ENCODE results near the gene ETDB. TPM values are rescaled to one million over a fixed set of nuclear protein-coding genes. Genes with fewer than 3 reads are reported as not detected.

Gene ETDB
- polyA plus RNA-seq, 2 of the 4 experiments (the other 2 are of a cell fraction) = not detected

DNA sequence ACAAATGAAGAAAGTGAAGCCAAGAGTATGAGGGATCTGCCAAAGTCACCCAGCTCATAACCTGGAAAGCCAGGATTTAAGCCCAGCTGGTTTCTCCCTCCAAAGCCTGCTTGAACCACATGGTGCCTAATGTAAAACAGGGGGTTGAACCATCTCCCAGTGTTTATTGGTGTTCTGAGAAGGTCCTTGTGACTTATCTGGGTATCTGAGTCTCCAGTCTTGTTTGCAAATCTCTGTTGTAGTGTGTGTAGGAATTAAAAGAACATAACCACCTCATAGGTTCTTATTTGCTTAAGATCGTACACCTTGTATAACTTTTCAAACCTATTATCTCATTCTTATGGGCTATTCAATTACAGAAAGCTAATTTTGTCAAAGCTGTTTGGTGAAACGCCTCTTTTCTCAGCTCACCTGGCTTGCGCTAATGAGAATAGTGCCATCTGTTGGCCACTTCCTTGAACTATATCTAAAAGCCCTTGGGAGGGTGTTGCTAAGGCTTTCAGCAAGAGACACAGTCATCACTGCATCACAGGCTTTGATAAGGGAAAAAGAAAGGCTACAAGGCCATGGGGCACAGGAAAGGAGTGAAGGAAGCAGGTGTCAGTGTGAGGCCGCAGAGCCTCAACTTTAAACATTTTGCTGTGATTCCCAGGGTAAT lies 34.0 kb downstream of the ETDB start:
- Histone ChIP-seq H3K27ac (no peak overlapping the region), H3K4me1 (no peaks in the 10 kb centered on the region), H3K4me2 (no peak overlapping the region), H3K4me3 (no peak overlapping the region), H3K9me3 (no peaks in the 10 kb centered on the region)
- ATAC-seq (peak; percentile 97), FAIRE-seq (peak; percentile 92), DNase-seq (ENCODE audit: low read depth in 1 of 2, low spot score in 1 of 2) (peak; percentile 47 to 66)
- TF ChIP-seq CHD2 (IDR thresholded peaks at IDR 0.05; ENCODE audit: low read length, partially characterized antibody) (no peak), NFE2L2 (conservative IDR thresholded peaks at IDR 0.05; ENCODE audit: low read length) (no peak), SMC3 (IDR thresholded peaks at IDR 0.05) (peak; percentile 40; the same call in 2 of the 3 replicates), RAD21 (conservative IDR thresholded peaks at IDR 0.05 in 1 of 2, IDR thresholded peaks at IDR 0.05 in 1 of 2) (peak; percentile 54 to 55), EHF (CRISPR knock-in tag; IDR thresholded peaks at IDR 0.05) (peak; percentile 83; the same call in 1 of the 2 replicates)
- TF ChIP-seq, protein P1, sequence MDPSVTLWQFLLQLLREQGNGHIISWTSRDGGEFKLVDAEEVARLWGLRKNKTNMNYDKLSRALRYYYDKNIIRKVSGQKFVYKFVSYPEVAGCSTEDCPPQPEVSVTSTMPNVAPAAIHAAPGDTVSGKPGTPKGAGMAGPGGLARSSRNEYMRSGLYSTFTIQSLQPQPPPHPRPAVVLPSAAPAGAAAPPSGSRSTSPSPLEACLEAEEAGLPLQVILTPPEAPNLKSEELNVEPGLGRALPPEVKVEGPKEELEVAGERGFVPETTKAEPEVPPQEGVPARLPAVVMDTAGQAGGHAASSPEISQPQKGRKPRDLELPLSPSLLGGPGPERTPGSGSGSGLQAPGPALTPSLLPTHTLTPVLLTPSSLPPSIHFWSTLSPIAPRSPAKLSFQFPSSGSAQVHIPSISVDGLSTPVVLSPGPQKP (IDR thresholded peaks at IDR 0.05; ENCODE audit: low read depth, low read length) = no peak
- TF ChIP-seq, protein P2, sequence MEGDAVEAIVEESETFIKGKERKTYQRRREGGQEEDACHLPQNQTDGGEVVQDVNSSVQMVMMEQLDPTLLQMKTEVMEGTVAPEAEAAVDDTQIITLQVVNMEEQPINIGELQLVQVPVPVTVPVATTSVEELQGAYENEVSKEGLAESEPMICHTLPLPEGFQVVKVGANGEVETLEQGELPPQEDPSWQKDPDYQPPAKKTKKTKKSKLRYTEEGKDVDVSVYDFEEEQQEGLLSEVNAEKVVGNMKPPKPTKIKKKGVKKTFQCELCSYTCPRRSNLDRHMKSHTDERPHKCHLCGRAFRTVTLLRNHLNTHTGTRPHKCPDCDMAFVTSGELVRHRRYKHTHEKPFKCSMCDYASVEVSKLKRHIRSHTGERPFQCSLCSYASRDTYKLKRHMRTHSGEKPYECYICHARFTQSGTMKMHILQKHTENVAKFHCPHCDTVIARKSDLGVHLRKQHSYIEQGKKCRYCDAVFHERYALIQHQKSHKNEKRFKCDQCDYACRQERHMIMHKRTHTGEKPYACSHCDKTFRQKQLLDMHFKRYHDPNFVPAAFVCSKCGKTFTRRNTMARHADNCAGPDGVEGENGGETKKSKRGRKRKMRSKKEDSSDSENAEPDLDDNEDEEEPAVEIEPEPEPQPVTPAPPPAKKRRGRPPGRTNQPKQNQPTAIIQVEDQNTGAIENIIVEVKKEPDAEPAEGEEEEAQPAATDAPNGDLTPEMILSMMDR (IDR thresholded peaks at IDR 0.05) = peak; percentile 67
- CTCF ChIA-PET = interaction anchor here (0.8 to 1.8 kb wide), 7 partner anchors 10 to 121 kb away, joined by 3 to 9 read pairs (median 5); no protein-coding TSS in a partner anchor
- 0% methylated on average over 4 of the region's 4 CpGs for WGBS (ENCODE audit: missing lambda C conversion rate)
- POLR2A ChIA-PET = interaction anchor here (0.9 kb wide), 1 partner anchor 34 kb away, joined by 6 read pairs; the partner anchor contains the start of gene RTL8A

DNA sequence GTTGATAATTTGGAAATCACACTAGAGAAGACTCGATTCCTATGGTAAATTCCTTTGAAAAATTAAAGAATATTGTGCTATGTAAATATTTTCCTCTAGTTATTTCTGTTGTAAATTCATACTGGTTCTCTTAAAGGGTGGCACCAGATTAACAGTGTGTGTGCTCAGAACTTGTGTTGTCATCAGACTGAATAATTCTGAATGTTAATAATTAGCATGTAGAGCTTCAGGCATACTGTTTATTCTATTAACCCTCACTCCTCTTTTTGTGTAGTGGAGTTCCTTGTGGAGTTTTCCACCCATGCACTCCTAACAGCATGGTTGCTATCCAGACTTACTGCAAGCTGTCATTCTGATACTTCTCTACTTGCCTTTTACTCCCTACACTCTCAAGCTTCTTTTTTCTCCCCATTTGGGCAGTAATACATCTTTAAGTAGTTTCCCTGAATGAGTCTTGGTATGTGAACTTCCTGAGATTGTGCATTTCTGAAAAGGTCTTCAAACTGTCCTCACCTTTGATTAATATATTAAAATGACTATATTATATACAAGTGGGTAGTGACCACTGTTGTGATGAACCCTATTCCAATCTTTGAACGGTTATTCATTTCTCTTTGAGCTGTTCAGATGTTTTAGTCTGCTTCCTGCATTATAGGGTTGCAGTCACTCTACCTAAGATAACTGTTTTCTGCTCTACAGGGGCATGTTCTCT lies 38.5 kb downstream of the ETDB start:
- H3K4me1 ChIP-seq = no peaks in the 10 kb centered on the region
- POLR2A ChIA-PET = no interaction called here
- FAIRE-seq = no peak

More for the DNA sequence above, 38.5 kb downstream of the ETDB start:
- ATAC-seq (no peak), DNase-seq (ENCODE audit: low read depth in 1 of 2, low spot score in 1 of 2) (no peak)
- CTCF ChIA-PET = interaction anchor here (1.0 to 1.4 kb wide), 2 partner anchors 23 to 82 kb away, joined by 3 read pairs; no protein-coding TSS in a partner anchor
- WGBS (ENCODE audit: missing lambda C conversion rate) = 5% methylated on average over 2 of the region's 2 CpGs
- H3K9me3 ChIP-seq = no peaks in the 10 kb centered on the region
- TF ChIP-seq CHD2 (IDR thresholded peaks at IDR 0.05; ENCODE audit: low read length, partially characterized antibody) (no peak), KDM1A (IDR thresholded peaks at IDR 0.05; ENCODE audit: low read depth) (no peak), FOSB (CRISPR knock-in tag; IDR thresholded peaks at IDR 0.05) (no peak), NPAS2 (CRISPR knock-in tag; IDR thresholded peaks at IDR 0.05; ENCODE audit: borderline replicate concordance) (no peak)
- H3K4me2 ChIP-seq = no peak overlapping the region
- no peak overlapping the region for H3K4me3 ChIP-seq
- H3K27ac ChIP-seq = no peak overlapping the region

Other genes with a start within 250 kb of the ETDB start
- gene MOSPD1, start 205.3 kb downstream of the ETDB start, polyA plus RNA-seq (2011; rRNA removed) = 19.9 and 30.6 TPM in 2 replicates
- gene MOSPD1, start 205.3 kb downstream of the ETDB start, polyA plus RNA-seq (2017; fragmentation: RNase III; extraction: RNeasy Plus Mini Kit Qiagen cat#74134 plus additional on column Dnase treatment) = 15.6 to 17.9 TPM (median 17.8 TPM) in 3 replicates
- gene SMIM10, start 129.5 kb downstream of the ETDB start, polyA plus RNA-seq (2011; rRNA removed) = not detected in 2 replicates
- gene SMIM10, start 129.5 kb downstream of the ETDB start, polyA plus RNA-seq (2017; fragmentation: RNase III; extraction: RNeasy Plus Mini Kit Qiagen cat#74134 plus additional on column Dnase treatment) = 0.14 to 0.26 TPM (median 0.26 TPM) in 3 replicates
- gene RTL8B, start 98.0 kb downstream of the ETDB start, polyA plus RNA-seq (2011; rRNA removed) = 3.7 and 6.0 TPM in 2 replicates
- 9.6 to 12.9 TPM (median 12.3 TPM) in 3 replicates for gene RTL8B, start 98.0 kb downstream of the ETDB start, polyA plus RNA-seq (2017; fragmentation: RNase III; extraction: RNeasy Plus Mini Kit Qiagen cat#74134 plus additional on column Dnase treatment)
- gene RTL8C, start 88.2 kb downstream of the ETDB start, polyA plus RNA-seq (2011; rRNA removed) = 45.6 and 72.6 TPM in 2 replicates
- gene RTL8C, start 88.2 kb downstream of the ETDB start, polyA plus RNA-seq (2017; fragmentation: RNase III; extraction: RNeasy Plus Mini Kit Qiagen cat#74134 plus additional on column Dnase treatment) = 109 to 123 TPM (median 109 TPM) in 3 replicates
- 74.8 and 142 TPM in 2 replicates for gene RTL8A, start 68.4 kb downstream of the ETDB start, polyA plus RNA-seq (2011; rRNA removed)
- 130 to 138 TPM (median 137 TPM) in 3 replicates for gene RTL8A, start 68.4 kb downstream of the ETDB start, polyA plus RNA-seq (2017; fragmentation: RNase III; extraction: RNeasy Plus Mini Kit Qiagen cat#74134 plus additional on column Dnase treatment)
- gene SMIM10L2B, start 21.8 kb downstream of the ETDB start, polyA plus RNA-seq (2011; rRNA removed) = 0.06 TPM in 1 of 2 replicates, not detected in the other
- 0.07 to 0.14 TPM (median 0.12 TPM) in 3 replicates for gene SMIM10L2B, start 21.8 kb downstream of the ETDB start, polyA plus RNA-seq (2017; fragmentation: RNase III; extraction: RNeasy Plus Mini Kit Qiagen cat#74134 plus additional on column Dnase treatment)
- gene CT55, start 50.9 kb upstream of the ETDB start, polyA plus RNA-seq (2011; rRNA removed) = 0.05 TPM in 1 of 2 replicates, not detected in the other
- gene CT55, start 50.9 kb upstream of the ETDB start, polyA plus RNA-seq (2017; fragmentation: RNase III; extraction: RNeasy Plus Mini Kit Qiagen cat#74134 plus additional on column Dnase treatment) = not detected in 3 replicates
- not detected in 2 replicates for gene ETDA, start 131.5 kb upstream of the ETDB start, polyA plus RNA-seq (2011; rRNA removed)
- not detected in 3 replicates for gene ETDA, start 131.5 kb upstream of the ETDB start, polyA plus RNA-seq (2017; fragmentation: RNase III; extraction: RNeasy Plus Mini Kit Qiagen cat#74134 plus additional on column Dnase treatment)
- not detected in 2 replicates for gene ETDC, start 189.0 kb upstream of the ETDB start, polyA plus RNA-seq (2011; rRNA removed)
- not detected in 3 replicates for gene ETDC, start 189.0 kb upstream of the ETDB start, polyA plus RNA-seq (2017; fragmentation: RNase III; extraction: RNeasy Plus Mini Kit Qiagen cat#74134 plus additional on column Dnase treatment)
- 9.7 and 10.7 TPM in 2 replicates for gene ZNF75D, start 223.6 kb upstream of the ETDB start, polyA plus RNA-seq (2011; rRNA removed)
- gene ZNF75D, start 223.6 kb upstream of the ETDB start, polyA plus RNA-seq (2017; fragmentation: RNase III; extraction: RNeasy Plus Mini Kit Qiagen cat#74134 plus additional on column Dnase treatment) = 5.0 to 5.5 TPM (median 5.5 TPM) in 3 replicates
- 9.2 and 11.1 TPM in 2 replicates for gene ZNF449, start 224.3 kb upstream of the ETDB start, polyA plus RNA-seq (2011; rRNA removed)
- 4.2 to 5.1 TPM (median 4.5 TPM) in 3 replicates for gene ZNF449, start 224.3 kb upstream of the ETDB start, polyA plus RNA-seq (2017; fragmentation: RNase III; extraction: RNeasy Plus Mini Kit Qiagen cat#74134 plus additional on column Dnase treatment)